ENCODE results near the gene MATN4.

Gene MATN4

GRCh38 chr20:45315672-45316071 lies 7.6 kb upstream of the MATN4 start:
- DNase-seq (ENCODE audit: low read depth): no peak

- no peak for DNase-seq (ENCODE audit: low read depth)
These were observed 5.8 kb upstream of the MATN4 start for GRCh38 chr20:45313943-45314342.

- no peak for DNase-seq (ENCODE audit: low read depth)
These were observed 5.1 kb upstream of the MATN4 start for GRCh38 chr20:45313065-45313695.

GRCh38 chr20:45312241-45312640 lies 4.1 kb upstream of the MATN4 start:
- DNase-seq (ENCODE audit: low read depth): no peak

GRCh38 chr20:45311589-45312211 lies 3.6 kb upstream of the MATN4 start:
- peak; percentile 44 for DNase-seq (ENCODE audit: low read depth)

- no peak for DNase-seq (ENCODE audit: low read depth)
These were observed 976 bp upstream of the MATN4 start for GRCh38 chr20:45309075-45309474.

- no peak for DNase-seq (ENCODE audit: low read depth)
These were observed 941 bp downstream of the MATN4 start for GRCh38 chr20:45307076-45307640.

GRCh38 chr20:45306431-45306982 lies 1.6 kb downstream of the MATN4 start, which contains the start of gene RBPJL:
Gene RBPJL (plus strand): TSS chr20:45306840. CDS start chr20:45306923, 83 bp downstream.
- DNase-seq (ENCODE audit: low read depth): peak; percentile 16

- DNase-seq (ENCODE audit: low read depth): no peak
These were observed 2.8 kb downstream of the MATN4 start for GRCh38 chr20:45305262-45305661.

DNA sequence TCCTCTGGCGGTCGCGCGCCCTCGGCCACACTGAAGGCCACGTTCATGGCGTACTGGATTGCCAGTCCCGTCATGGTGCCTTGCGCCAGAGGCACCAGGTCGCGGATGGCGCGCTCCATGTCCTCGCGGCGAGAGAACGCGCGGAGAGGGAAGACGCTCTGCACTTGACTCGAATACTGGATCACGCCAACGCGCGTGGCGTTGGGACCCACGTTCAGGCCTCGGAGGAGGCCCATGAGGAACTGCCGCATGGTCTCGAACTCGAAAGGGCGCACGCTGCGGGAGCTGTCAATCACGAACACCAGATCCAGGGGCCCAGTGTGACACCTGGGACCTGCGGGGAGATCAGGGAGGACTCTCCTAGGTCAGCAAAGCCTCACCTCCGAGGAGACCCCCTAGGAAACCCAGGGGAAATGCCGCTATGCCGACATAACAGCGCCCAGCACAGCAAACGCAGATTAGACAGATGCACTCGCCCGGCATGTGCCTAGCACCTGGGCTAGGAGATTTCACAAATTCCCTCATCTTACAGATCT lies 3.6 kb downstream of the MATN4 start:
- no peak for DNase-seq (ENCODE audit: low read depth)

GRCh38 chr20:45303586-45304463 lies 4.3 kb downstream of the MATN4 start:
- DNase-seq (ENCODE audit: low read depth): no peak

- DNase-seq (ENCODE audit: low read depth): no peak
These were observed 6.3 kb downstream of the MATN4 start for GRCh38 chr20:45301824-45302271.

GRCh38 chr20:45300961-45301360 lies 7.1 kb downstream of the MATN4 start:
- DNase-seq (ENCODE audit: low read depth): no peak

DNA sequence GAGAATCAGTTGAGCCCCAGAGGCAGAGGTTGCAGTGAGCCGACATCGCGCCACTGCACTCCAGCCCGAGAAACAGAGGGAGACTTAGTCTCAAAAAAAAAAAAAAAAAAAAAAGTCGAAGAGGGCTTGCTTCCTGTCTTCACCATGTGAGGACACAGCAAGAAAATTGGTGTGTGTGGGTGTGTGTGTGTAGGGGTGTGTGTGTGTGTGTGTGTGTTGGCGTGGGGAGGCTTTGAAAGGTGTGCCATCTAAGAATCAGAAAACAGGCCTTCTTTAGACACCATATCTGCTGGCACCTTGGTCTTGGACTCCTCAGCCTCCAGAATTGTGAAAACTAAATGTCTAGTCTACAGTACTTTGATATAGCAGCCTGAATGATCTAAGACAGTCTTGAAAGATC lies 8.3 kb downstream of the MATN4 start:
- no peak for DNase-seq (ENCODE audit: low read depth)

DNA sequence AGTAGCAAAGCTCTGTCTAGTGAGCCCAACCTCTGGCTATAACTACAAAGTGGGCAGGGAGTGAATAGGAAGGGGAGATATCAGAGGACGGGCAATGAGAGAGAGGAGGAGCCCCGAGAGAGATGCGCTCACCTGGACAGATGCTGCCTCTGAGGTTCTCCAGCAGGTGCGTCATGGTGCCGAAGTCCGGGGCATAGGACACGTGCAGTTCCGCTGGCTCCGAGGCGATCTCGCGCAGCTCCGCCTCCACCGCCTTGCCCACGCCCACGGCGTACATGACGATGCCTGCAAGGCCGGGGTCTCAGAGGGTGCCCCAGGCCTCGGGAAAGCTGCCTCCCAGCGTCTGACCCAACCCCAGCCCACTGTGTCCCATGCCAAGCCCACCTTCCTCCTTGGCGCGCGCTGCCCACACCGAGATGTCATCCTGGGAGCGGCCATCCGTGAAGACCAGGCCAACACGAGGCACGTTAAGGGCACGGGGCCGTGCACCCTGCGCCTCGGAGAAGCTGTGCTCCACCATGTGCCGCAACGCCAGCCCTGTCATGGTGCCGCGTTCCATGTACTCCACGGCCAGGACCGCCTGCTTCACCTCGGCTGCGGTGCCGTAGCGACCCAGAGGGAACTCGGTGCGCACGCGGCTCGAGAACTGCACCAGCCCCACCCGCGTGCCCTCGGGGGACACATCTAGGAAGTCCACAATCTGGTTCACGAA lies 10.2 kb downstream of the MATN4 start:
- no peak for DNase-seq (ENCODE audit: low read depth)

GRCh38 chr20:45294659-45295058 lies 13.4 kb downstream of the MATN4 start:
- DNase-seq (ENCODE audit: low read depth): no peak

- DNase-seq (ENCODE audit: low read depth): no peak
These were observed 14.1 kb downstream of the MATN4 start for GRCh38 chr20:45294003-45294368.

DNA sequence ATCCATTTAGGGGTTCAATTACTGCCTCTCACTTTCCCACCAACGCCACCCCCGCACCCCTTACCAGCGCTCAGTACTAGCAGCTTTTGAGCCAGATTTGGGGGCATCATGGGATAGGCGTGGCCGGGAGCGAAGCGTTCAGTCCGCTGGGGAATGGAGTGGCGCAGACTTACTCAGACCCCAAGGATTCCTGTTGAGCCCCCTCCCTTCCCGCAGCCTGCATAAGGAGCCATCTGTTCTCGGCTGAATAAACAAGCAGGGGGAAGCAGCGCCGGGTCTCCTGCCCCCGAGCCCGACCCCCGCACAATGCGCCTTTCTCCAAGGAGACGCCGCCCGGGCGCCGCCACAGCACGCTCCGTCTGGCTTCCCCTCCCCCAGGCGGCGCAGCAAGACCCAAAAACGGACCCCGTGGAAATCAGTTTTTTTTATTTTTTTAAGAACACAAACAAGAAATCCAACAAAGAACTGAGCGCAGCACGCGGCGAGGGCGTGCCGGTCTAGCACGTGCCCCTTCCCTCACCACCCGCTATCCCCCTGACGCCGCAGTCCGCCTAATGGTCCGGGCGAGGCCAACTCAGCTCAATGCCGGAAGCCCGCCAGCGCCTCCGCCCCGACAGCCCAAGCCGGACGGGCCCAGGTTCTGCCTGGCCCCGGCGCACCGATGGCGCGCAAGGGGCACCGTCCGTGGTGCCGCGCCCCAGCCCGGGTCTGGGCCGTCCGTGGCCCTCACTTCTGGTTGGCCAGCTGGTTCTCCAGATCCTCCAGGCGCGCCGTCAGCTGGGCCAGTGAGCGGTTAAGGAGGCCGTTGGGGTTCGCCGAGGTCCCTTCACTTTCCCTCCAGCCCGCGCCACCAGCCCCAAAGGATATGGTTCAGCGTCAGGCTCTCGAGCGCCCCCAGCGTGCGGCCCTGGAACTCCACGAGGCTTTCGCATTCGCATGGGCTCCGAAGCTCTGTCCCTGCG lies 14.8 kb downstream of the MATN4 start:
- peak; percentile 77 for DNase-seq (ENCODE audit: low read depth)

GRCh38 chr20:45292343-45292742 lies 15.8 kb downstream of the MATN4 start:
- DNase-seq (ENCODE audit: low read depth): no peak

DNA sequence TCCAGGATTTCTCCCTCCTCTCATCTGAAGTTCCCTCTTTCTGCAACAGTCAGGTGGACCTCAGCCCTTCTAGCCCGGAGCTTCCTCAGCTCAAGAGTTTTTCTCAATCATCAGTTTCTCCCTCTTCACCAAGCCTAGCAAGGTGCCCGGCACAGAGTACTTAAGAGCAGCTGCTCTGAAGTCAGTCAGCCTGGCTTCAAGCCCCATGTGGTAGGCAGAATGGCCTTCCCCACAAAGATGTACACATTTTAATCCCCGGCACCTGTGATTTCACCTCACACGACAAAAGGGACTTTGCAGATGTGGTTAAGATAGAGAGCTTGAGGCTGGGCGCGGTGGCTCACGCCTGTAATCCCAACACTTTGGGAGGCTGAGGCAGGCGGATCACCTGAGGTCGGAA lies 16.6 kb downstream of the MATN4 start:
- no peak for DNase-seq (ENCODE audit: low read depth)

Measured in stimulated activated CD8-positive, alpha-beta memory T cell treated with anti-CD3 and anti-CD28 coated beads, Interleukin-7, amount 100 ng/mL, for 24 hours (primary cell).